ENCODE data around the gene UST. TPM values are rescaled to one million over a fixed set of nuclear protein-coding genes. Genes with fewer than 3 reads are reported as not detected.

Gene UST
- total RNA-seq, 1 experiment from 2014 or later, result 6.1 TPM

DNA sequence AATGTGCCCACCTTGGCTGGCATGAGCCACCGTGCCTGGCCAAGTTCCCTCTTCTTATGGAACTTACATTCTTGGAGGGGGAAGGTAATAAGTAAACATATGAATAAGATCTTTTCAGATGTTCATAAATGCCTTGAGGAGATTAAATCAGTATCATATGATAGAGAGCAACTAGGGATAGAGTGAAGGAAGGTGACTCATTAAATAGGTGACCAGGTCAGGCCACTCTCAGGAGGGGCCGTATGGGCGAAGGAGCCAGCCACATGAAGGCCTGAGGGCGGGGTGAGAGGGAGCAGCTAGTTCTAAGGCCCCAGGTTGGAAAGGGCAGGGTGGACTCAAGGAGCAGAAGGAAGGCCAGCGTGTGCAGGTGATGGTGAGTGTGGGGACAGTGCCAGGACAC lies 91.1 kb downstream of the UST start:
- no peak overlapping the region for H2AFZ ChIP-seq (ENCODE audit: low read depth, low read length, poor library complexity, severe bottlenecking)
- no peaks in the 10 kb centered on the region for H3K9me3 ChIP-seq (ENCODE audit: control insufficient read depth in 1 of 2, insufficient read depth in 1 of 2, low read depth in 1 of 2, low read length in 2 of 2)
- H3K4me2 ChIP-seq (ENCODE audit: low read length), result no peak overlapping the region
- H3K9ac ChIP-seq (ENCODE audit: low read length), result no peak overlapping the region
- intact Hi-C loops (cut with micrococcal nuclease), result no loop called here
- no TSS peak for BruUV-seq (replicated peaks)
- DNase-seq (ENCODE audit: low read depth, low spot score) (no peak), ATAC-seq (peak; percentile 38; the same call in 1 of the 2 replicates)
- no peaks in the 10 kb centered on the region for H3K27me3 ChIP-seq (ENCODE audit: insufficient read depth, low read length)
- no peak overlapping the region for H3K4me3 ChIP-seq (replicated peaks in 1 of 2; ENCODE audit: low read depth in 1 of 2, low read length in 2 of 2)
- peaks cover 8 to 16% of the 10 kb centered on the region in 2 experiments; a peak in 2 of 4 replicates for H3K4me1 ChIP-seq (ENCODE audit: control insufficient read depth in 1 of 2, insufficient read depth in 2 of 2, low read length in 2 of 2)
- no peak overlapping the region for H3K27ac ChIP-seq (ENCODE audit: low read depth, low read length)
- ChIA-PET RAD21 (ENCODE audit: low non-redundant PET in 1 of 2, low total read pairs in 2 of 2, uncharacterized antibody in 2 of 2, unreplicated experiment in 2 of 2) (no interaction called here), CTCF (no interaction called here), POLR2A (no interaction called here)
- no peak for TF ChIP-seq FOSL1 (IDR thresholded peaks at IDR 0.05; ENCODE audit: low read depth)
- no peak for TF ChIP-seq ELF1 (IDR thresholded peaks at IDR 0.05; ENCODE audit: borderline replicate concordance, low read depth)
- TF ChIP-seq JUND (IDR thresholded peaks at IDR 0.05), result no peak
- TF ChIP-seq EZH2 (IDR thresholded peaks at IDR 0.05), result no peak
- no peak for TF ChIP-seq YY1 (IDR thresholded peaks at IDR 0.05; ENCODE audit: extremely low read depth, insufficient replicate concordance, low read depth, low read length)
- TF ChIP-seq, protein P1, sequence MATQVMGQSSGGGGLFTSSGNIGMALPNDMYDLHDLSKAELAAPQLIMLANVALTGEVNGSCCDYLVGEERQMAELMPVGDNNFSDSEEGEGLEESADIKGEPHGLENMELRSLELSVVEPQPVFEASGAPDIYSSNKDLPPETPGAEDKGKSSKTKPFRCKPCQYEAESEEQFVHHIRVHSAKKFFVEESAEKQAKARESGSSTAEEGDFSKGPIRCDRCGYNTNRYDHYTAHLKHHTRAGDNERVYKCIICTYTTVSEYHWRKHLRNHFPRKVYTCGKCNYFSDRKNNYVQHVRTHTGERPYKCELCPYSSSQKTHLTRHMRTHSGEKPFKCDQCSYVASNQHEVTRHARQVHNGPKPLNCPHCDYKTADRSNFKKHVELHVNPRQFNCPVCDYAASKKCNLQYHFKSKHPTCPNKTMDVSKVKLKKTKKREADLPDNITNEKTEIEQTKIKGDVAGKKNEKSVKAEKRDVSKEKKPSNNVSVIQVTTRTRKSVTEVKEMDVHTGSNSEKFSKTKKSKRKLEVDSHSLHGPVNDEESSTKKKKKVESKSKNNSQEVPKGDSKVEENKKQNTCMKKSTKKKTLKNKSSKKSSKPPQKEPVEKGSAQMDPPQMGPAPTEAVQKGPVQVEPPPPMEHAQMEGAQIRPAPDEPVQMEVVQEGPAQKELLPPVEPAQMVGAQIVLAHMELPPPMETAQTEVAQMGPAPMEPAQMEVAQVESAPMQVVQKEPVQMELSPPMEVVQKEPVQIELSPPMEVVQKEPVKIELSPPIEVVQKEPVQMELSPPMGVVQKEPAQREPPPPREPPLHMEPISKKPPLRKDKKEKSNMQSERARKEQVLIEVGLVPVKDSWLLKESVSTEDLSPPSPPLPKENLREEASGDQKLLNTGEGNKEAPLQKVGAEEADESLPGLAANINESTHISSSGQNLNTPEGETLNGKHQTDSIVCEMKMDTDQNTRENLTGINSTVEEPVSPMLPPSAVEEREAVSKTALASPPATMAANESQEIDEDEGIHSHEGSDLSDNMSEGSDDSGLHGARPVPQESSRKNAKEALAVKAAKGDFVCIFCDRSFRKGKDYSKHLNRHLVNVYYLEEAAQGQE (IDR thresholded peaks at IDR 0.05; ENCODE audit: low read depth), result no peak
- TF ChIP-seq RAD21 (IDR thresholded peaks at IDR 0.05; ENCODE audit: low read depth), result no peak
- TF ChIP-seq POLR2AphosphoS5 (IDR thresholded peaks at IDR 0.05; ENCODE audit: low read depth, low read length), result no peak
- TF ChIP-seq ZFX (IDR thresholded peaks at IDR 0.05), result no peak
- TF ChIP-seq, protein P2, sequence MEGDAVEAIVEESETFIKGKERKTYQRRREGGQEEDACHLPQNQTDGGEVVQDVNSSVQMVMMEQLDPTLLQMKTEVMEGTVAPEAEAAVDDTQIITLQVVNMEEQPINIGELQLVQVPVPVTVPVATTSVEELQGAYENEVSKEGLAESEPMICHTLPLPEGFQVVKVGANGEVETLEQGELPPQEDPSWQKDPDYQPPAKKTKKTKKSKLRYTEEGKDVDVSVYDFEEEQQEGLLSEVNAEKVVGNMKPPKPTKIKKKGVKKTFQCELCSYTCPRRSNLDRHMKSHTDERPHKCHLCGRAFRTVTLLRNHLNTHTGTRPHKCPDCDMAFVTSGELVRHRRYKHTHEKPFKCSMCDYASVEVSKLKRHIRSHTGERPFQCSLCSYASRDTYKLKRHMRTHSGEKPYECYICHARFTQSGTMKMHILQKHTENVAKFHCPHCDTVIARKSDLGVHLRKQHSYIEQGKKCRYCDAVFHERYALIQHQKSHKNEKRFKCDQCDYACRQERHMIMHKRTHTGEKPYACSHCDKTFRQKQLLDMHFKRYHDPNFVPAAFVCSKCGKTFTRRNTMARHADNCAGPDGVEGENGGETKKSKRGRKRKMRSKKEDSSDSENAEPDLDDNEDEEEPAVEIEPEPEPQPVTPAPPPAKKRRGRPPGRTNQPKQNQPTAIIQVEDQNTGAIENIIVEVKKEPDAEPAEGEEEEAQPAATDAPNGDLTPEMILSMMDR (IDR thresholded peaks at IDR 0.05 in 2 of 3, conservative IDR thresholded peaks at IDR 0.05 in 1 of 3; ENCODE audit: borderline replicate concordance in 1 of 3, insufficient read depth in 1 of 3, low read depth in 2 of 3, low read length in 2 of 3), result no peak
- no peak for TF ChIP-seq POLR2A (IDR thresholded peaks at IDR 0.05; ENCODE audit: borderline replicate concordance, extremely low read depth, insufficient read depth, insufficient read length)
- no peak for TF ChIP-seq SIN3A (IDR thresholded peaks at IDR 0.05; ENCODE audit: low read depth)
- TF ChIP-seq EGR1 (IDR thresholded peaks at IDR 0.05; ENCODE audit: low read depth), result no peak
- no peak for TF ChIP-seq ZNF274 (IDR thresholded peaks at IDR 0.05; ENCODE audit: low read depth, low read length)
- TF ChIP-seq, protein P3, sequence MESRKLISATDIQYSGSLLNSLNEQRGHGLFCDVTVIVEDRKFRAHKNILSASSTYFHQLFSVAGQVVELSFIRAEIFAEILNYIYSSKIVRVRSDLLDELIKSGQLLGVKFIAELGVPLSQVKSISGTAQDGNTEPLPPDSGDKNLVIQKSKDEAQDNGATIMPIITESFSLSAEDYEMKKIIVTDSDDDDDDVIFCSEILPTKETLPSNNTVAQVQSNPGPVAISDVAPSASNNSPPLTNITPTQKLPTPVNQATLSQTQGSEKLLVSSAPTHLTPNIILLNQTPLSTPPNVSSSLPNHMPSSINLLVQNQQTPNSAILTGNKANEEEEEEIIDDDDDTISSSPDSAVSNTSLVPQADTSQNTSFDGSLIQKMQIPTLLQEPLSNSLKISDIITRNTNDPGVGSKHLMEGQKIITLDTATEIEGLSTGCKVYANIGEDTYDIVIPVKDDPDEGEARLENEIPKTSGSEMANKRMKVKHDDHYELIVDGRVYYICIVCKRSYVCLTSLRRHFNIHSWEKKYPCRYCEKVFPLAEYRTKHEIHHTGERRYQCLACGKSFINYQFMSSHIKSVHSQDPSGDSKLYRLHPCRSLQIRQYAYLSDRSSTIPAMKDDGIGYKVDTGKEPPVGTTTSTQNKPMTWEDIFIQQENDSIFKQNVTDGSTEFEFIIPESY (IDR thresholded peaks at IDR 0.05; ENCODE audit: extremely low read depth, insufficient replicate concordance, low read length), result no peak
- no peak for TF ChIP-seq EZH2phosphoT487 (IDR thresholded peaks at IDR 0.05; ENCODE audit: borderline replicate concordance)
- TF ChIP-seq TCF7L2 (IDR thresholded peaks at IDR 0.05; ENCODE audit: borderline replicate concordance, extremely low read depth, insufficient read depth, insufficient read length), result no peak
- no peak for TF ChIP-seq SRF (IDR thresholded peaks at IDR 0.05; ENCODE audit: low read depth)
- TF ChIP-seq SP1 (IDR thresholded peaks at IDR 0.05; ENCODE audit: low read depth), result no peak
- TF ChIP-seq, protein P4, sequence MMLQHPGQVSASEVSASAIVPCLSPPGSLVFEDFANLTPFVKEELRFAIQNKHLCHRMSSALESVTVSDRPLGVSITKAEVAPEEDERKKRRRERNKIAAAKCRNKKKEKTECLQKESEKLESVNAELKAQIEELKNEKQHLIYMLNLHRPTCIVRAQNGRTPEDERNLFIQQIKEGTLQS (IDR thresholded peaks at IDR 0.05), result no peak
- H3K36me3 ChIP-seq (ENCODE audit: control insufficient read depth in 1 of 2, insufficient read depth in 2 of 2, low read length in 2 of 2), result no peaks in the 10 kb centered on the region
- H3K79me2 ChIP-seq (ENCODE audit: insufficient read depth, low read length), result no peaks in the 10 kb centered on the region
- H3K9me2 ChIP-seq (ENCODE audit: insufficient read depth), result no peaks in the 10 kb centered on the region
- no peaks in the 10 kb centered on the region for H4K20me1 ChIP-seq (ENCODE audit: insufficient read depth)
